Endothelial cell of hepatic sinusoid (primary cell): ENCODE results near the gene NOX4.
"Not testable (repeated sequence)": the region's sequence is repeated elsewhere in the genome, so short reads cannot be mapped to it uniquely, and the experiment has no call there.

Experiments
- in situ Hi-C: cut with HindIII; loops from 2 replicates; pipeline ENCODE4 v1.10.0; 2017; ENCODE audit warnings: low sequenced_read_pairs

Gene NOX4

GRCh38 chr11:89309321-89309985 lies 181.7 kb downstream of the NOX4 start:
- in situ Hi-C loops: not testable (repeated sequence)

- in situ Hi-C loops: not testable (repeated sequence)
These were observed 182.9 kb downstream of the NOX4 start for GRCh38 chr11:89308272-89308671.

- in situ Hi-C loops: not testable (repeated sequence)
These were observed 188.1 kb downstream of the NOX4 start for GRCh38 chr11:89303029-89303428.

- in situ Hi-C loops: not testable (repeated sequence)
These were observed 196.2 kb downstream of the NOX4 start for GRCh38 chr11:89295023-89295422.

GRCh38 chr11:89293965-89294679 lies 197.1 kb downstream of the NOX4 start:
- in situ Hi-C loops: no loop called here

- in situ Hi-C loops: not testable (repeated sequence)
These were observed 203.2 kb downstream of the NOX4 start for GRCh38 chr11:89288004-89288403.

GRCh38 chr11:89286601-89287000 lies 204.6 kb downstream of the NOX4 start:
- in situ Hi-C loops: not testable (repeated sequence)

- in situ Hi-C loops: not testable (repeated sequence)
These were observed 210.0 kb downstream of the NOX4 start for GRCh38 chr11:89281032-89281677.

- in situ Hi-C loops: no loop called here
These were observed 212.0 kb downstream of the NOX4 start for GRCh38 chr11:89279176-89279575.

GRCh38 chr11:89275966-89276365 lies 215.2 kb downstream of the NOX4 start:
- in situ Hi-C loops: no loop called here
